Measurements from ENCODE around the gene UNC5C.

UNC5C gene

GRCh38 chr4:95517576-95518345 lies 31.0 kb downstream of the UNC5C start:
- DNase-seq: no peak

GRCh38 chr4:95516528-95517017 lies 32.2 kb downstream of the UNC5C start:
- no peak for DNase-seq

DNA sequence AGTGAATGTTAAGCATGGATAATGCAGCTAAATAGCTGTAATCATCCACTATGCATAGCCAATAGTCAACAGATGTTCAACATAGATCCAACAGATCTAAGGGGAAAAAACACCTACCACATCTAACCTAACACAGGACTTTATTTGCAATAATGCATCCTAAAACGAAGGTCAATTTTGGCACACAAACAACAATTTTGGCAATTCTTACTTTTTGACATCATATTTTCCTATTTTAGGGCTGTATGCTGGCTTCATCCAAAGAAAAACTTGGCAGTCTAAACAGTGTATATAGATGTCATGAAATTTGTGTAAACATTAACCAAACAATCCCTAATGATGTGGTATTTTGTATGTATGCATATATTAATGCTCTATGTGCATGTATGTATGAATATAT lies 33.2 kb downstream of the UNC5C start:
- no peak for DNase-seq

- no peak for DNase-seq
Measured at GRCh38 chr4:95513022-95513421, 35.8 kb downstream of the UNC5C start.

DNA sequence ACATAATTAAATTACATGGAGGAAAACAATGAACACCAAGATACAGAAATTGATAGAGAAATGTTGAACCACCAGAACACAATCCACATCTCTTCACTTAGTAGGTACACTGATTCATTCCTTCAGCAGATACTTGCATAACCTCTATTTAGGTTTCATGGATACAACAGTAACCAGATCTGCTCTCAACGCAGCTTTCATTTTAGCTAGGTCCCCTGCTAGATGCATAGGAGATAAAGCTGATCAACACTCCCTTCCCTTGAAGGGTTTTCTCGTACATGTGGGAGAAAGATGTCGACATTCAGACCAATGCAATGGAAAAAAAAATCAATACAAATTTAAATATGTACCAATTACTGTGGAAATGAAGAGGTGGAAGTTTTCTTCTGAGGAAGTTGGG lies 37.3 kb downstream of the UNC5C start:
- DNase-seq: no peak

GRCh38 chr4:95510877-95511276 lies 37.9 kb downstream of the UNC5C start:
- DNase-seq: no peak

DNA sequence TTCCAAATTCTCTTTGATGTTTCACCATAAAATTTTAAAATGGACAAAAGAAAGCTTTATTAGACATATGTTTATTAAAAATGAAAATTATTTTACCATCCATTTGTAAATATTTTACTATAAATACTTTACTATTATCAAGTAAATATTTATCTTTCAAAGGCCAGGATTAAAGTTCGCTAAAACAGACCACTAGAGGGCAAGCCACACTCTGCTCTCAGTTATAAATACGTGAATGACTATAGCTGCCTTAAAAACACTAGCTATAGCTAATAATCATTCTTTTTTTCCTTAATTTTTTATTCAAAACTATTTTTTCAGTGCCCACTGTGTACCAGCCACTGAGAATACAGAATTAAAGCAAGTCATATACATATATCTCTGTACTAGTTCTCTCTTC lies 38.6 kb downstream of the UNC5C start:
- DNase-seq: no peak

DNA sequence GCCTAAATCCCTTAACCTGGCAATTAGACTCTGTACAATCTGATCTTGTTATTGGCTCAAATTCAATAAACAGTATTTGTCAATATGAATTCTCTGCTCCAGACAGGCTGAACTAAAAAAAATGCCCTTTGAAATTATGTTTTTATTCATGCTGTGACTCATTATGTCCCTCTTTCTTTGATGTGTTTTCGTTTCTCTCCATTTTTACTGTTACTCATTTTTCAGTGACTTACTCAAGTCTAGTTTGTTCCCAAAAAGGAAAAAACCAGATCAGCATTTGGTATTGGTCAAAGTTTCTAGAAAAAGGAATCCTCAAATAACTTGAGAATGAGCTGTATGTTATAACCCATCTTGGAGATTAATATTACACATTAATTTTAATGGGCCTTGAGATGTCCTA lies 40.4 kb downstream of the UNC5C start:
- no peak for DNase-seq

DNA sequence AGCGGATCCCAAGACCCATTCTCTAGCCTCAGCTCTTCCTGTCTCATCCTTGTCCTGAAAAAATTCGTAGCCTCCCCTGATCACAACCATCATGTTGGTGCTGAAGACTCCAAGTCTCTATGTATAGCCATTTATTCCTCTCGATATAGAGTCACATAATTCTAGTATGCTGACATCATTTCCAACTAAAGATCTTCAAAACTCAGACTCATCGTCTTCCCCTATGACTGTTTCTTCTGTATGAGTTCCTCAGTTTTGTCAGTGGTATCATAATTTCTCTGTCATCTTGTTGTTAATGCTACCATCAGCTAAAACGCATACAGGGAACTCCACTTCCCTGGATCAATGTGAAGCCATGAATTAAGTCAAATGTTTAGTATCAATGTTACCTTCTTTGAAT lies 41.2 kb downstream of the UNC5C start:
- no peak for DNase-seq

DNA sequence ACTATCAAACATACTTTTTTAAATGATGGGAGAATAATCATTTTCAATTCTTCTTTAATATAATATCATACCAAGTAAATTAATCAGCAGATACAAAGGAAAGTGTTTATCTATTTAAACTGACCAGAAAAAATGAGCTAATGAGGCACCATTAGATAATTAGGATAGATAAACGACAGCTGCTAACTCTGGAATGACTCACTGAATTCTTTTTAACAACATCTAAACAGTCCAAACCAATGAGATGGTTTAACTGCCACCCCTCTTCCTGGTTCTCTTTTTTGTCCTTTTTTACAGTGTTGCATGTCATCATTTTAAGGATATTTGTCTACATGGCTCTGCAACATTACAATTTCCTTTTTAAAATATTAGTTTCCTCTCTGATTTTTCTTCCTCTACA lies 41.6 kb downstream of the UNC5C start:
- DNase-seq: no peak

DNA sequence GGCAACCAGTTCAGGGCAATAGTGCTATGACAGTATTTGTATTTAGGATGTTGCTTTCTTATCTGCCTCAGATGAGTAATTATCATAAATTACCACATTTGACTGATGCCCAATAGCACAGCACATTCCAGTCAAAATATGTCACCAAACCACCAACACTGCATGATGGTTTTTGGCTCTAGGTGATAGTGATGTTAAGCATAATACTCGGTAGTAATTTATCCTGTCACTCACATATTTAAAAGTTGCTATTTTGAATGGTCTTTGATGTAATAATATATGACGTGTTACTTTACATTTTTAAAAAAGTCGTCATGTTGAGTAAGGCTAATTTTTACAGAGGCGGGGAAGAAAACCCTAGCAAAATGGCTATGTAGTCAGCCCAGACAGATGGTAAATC lies 42.5 kb downstream of the UNC5C start:
- no peak for DNase-seq

GRCh38 chr4:95505799-95506198 lies 43.0 kb downstream of the UNC5C start:
- DNase-seq: no peak

DNA sequence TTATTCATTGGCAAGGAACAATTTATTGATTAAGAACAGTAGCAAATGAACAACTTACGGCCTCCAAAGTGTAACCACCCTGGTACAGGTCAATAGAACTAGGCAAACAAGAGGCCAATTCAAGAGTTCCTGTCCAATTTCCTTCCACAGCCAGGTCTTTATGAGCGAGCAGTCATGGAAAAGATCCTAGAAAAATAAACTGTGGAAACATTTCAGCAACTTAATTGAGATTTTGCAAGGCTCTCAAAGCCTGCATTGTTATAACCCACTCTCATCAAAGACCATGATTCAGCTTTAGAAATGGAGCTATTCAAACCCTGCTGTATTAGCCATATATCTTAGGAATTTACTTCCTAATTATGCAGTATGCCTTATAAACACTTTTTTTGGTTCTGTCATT lies 43.6 kb downstream of the UNC5C start:
- DNase-seq: no peak

- no peak for DNase-seq
Measured at GRCh38 chr4:95504501-95504900, 44.3 kb downstream of the UNC5C start.

DNA sequence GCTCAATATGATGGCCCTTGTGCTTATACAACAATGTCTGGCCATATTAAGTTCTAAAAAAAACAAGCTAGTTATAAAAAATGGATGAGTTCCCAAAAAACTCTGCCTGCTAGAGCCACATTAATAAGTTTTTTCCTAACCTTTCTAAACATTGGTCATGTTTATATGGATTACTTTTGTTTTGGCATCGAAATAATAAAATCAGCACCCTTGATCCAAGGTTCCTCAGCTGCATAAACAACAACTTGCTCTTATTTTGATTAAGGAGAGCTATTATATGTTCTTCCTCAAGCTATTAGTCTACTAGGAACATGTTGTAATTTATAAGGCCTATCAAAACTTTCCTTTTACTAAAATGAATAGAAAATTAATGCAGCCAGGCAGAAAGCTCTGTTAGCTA lies 48.4 kb downstream of the UNC5C start:
- no peak for DNase-seq

DNA sequence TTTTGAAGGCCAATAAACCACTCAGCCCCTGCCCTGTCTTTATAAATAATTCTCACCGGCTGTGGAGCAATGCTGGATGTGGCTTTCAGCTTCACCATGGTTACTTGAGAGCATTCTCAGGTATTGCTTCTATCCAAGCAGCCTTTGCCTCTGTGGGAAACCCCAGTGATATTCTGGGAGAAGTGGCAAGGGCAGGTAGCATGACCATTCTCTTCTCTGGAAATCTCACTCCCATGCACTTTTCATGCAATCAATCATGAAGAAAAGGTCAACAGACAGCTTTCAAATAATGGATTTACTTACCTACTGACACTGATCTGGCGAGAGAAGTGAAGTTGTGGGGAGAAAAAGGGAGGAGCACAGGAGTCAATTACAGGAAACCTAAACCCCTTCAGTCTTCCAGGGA lies 49.5 kb downstream of the UNC5C start:
- DNase-seq: no peak

- no peak for DNase-seq
Measured at GRCh38 chr4:95494186-95494585, 54.6 kb downstream of the UNC5C start.

- no peak for DNase-seq
Measured at GRCh38 chr4:95478679-95479078, 70.1 kb downstream of the UNC5C start.

DNA sequence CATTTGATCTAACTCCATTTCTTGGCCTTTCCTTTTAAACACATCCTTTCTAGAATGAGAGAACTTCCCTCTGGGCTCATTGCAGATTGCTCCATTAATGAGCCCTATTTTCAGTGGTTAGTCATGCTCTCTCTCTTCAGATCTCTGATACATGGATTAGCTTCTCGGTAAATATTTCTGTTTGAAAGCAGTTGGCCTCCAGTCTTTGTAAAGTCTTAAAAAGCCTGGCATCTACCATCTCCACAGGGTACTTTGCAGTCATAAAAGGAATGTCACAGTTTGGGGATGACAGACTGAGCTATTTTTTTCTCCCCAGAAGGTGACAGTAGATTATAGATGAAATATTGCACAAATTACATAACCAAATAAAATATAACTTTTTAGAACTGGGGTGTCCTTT lies 72.7 kb downstream of the UNC5C start:
- DNase-seq: no peak

DNA sequence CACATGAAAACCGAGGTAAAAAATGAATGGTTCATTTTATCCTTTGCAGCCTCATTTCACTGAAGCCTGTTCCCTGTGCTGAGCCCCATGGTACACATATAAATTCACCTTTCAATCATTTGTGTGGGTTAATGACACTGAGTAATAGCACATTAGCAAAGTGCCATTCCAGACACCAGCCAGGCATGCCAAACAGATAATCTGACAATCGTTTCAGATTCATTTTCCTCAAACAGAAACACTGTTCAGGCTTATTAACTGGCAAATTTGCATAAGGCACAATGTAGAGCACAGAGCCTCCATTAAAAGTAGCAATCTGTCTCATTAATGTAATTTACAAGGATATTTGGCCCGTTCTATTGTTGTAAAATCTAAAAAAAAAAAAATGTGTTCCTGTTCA lies 76.2 kb downstream of the UNC5C start:
- no peak for DNase-seq

DNA sequence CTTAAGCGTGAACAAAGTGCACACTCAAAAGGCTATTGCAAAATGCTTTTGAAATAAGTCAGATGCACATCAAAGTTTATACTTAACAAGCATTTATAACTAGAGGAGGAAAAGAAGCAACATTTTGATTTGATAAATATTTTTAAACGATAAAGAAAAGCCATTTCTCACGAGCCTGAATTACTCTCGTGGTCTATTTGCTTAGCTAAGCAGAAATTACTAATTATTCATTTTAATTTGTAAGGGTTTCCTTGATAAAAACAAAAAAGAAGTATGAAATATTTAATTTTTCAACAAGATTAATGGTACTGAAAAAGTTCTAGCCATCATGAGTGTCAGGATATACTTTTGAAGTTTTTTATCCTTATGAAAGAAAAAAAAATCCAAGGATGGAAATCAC lies 78.2 kb downstream of the UNC5C start:
- no peak for DNase-seq

- DNase-seq: no peak
Measured at GRCh38 chr4:95469617-95470016, 79.2 kb downstream of the UNC5C start.

DNA sequence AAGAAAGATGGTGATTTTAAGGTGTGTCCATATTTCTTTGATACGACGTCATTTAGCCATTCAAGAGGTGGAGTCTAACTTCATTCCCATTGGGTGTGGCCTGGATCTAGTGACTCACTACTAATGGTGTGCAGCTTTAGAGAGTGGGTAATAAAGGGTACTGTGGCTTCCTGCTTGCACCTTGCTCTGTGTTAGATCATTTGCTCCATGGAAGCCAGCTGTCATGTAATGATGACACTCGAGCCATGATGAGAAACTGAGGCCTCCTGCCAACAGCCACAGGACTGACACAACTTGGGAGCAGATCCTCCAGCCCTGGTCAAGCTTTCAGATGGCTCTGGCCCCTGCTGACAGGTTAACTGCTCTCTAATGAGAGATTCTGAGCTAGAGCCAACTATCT lies 82.0 kb downstream of the UNC5C start:
- DNase-seq: no peak

DNA sequence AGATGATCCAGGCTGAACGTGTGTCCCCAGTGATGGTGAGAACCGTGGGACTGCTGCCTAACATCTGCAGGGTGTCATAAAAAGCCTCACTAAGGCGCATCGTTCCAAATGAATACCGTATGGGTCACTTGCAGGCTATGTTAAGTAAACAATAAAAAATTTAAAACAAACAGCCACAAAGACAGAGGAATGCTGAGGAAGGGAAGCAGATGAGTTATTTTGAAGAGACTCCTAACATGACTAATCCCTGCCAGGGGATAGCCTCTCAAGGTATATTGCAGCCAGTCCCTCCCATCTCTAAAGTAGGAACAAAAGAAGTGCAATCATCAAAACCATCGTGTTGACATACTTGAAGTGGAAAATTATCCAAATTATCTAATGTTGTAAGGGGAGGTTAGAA lies 83.8 kb downstream of the UNC5C start:
- no peak for DNase-seq

DNA sequence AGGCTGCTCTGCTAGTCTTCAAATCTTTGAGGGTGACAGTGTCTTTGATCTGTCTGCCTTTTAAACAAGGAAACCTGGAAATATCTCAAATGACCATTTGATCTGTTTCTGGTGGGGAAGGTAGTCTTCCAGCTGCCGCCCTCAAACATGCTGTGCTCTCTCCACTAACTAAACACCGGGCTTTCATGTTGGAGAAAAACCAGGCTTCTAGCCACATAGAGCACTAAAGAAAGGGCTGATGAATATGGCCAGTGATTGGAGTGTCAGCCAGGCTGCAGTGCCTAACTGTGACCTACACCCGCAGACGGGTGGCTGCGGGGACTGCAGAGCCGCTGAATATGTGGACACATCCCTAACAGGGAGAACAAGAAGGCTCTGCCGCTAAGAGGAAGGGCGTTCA lies 85.9 kb downstream of the UNC5C start:
- no peak for DNase-seq

Measured in CD4-positive, alpha-beta T cell treated with Interleukin-1 beta for 1 hour (primary cell).